ENCODE measurements around the gene C10orf67. TPM values are rescaled to one million over a fixed set of nuclear protein-coding genes. Genes with fewer than 3 reads are reported as not detected.

C10orf67 gene
- total RNA-seq, 1 experiment from 2014 or later: 0.45 TPM

DNA sequence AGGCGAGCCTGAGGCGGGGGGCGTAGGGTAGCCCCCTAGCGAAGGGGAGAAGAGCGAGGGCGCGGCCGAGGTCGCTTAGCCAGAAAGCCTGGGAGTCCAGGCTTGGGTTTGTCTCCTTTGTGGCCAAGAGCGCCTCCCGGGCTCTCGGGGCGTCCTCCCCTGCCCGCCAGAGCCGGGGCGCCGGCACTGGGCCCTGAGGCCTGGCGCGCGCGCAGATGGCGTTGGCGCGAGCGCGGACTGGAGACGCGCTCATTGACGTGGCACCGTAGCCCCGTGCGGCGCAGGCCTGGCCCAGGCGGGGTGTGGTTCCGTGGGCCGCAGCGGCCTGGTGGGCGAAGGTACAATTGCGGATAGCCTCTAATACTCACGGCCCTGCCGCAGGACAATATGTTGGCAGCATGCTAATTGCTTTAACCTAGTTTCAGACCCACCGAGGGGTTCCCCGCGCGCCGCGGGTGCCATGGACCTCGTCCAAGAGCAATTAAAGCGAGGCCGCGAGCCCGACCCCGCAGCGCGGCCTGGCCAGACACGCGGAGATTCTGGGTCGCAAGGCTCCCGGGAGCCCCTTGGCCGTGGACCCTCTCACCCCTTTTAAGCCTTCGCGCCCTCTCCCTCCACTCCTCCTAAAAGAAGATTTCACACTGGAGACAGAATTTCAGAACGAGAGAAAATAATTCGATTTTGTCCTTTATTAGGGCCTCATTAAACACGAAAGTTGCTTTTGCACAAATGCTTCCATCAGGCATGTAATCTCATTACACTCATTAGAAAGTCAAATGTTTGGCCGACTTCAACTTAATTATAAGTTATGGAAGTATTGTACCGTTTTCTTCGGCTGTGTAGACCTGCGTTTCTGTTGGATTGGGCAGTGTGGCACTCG is 149.4 kb downstream of the C10orf67 start:
- no peak overlapping the region for H3K27ac Mint-ChIP-seq (ENCODE audit: unreplicated experiment)
- BruUV-seq (replicated peaks): no TSS peak
- no peaks in the 10 kb centered on the region for H3K36me3 Mint-ChIP-seq (ENCODE audit: insufficient read depth, unreplicated experiment)
- H3K9me3 Mint-ChIP-seq (ENCODE audit: low read depth, unreplicated experiment): no peaks in the 10 kb centered on the region
- no peak overlapping the region for H3K4me3 Mint-ChIP-seq (ENCODE audit: low read depth, unreplicated experiment)
- CTCF ChIA-PET: no interaction called here
- H3K27me3 Mint-ChIP-seq (ENCODE audit: unreplicated experiment): peaks cover 73% of the 10 kb centered on the region
- H3K4me1 Mint-ChIP-seq (ENCODE audit: low read depth, unreplicated experiment): no peaks in the 10 kb centered on the region
- intact Hi-C loops (cut with micrococcal nuclease; ENCODE audit: unreplicated experiment): no loop called here
- TF ChIP-seq, protein P1, sequence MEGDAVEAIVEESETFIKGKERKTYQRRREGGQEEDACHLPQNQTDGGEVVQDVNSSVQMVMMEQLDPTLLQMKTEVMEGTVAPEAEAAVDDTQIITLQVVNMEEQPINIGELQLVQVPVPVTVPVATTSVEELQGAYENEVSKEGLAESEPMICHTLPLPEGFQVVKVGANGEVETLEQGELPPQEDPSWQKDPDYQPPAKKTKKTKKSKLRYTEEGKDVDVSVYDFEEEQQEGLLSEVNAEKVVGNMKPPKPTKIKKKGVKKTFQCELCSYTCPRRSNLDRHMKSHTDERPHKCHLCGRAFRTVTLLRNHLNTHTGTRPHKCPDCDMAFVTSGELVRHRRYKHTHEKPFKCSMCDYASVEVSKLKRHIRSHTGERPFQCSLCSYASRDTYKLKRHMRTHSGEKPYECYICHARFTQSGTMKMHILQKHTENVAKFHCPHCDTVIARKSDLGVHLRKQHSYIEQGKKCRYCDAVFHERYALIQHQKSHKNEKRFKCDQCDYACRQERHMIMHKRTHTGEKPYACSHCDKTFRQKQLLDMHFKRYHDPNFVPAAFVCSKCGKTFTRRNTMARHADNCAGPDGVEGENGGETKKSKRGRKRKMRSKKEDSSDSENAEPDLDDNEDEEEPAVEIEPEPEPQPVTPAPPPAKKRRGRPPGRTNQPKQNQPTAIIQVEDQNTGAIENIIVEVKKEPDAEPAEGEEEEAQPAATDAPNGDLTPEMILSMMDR (IDR thresholded peaks at IDR 0.05; ENCODE audit: unreplicated experiment): no peak
- DNase-seq: no peak

DNA sequence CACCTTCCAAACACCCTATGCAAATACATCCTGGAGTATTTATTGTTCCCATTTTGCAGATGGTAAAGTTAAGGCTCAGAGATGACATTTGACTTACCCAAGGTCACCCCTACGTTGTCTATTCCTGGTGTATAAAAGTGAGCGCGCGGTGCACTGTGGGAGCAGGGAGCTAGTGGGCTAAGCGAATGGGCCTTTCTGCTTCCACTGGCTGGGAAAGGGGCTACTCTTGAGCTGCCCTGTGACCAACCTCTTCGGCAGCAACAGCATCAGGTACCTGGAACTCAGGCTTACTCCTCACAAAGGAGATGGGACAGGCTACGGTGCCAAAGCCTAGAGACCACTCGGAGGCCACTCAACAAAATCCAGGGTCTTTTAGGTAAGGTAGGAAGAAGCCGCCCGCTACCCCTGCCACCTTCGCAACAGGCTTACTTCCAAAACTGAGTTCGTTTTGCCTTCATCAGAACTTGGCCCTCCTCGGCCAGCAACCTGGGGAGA is 150.1 kb downstream of the C10orf67 start:
- Mint-ChIP-seq H3K36me3 (ENCODE audit: insufficient read depth, unreplicated experiment) (no peaks in the 10 kb centered on the region), H3K27ac (ENCODE audit: unreplicated experiment) (no peak overlapping the region), H3K4me3 (ENCODE audit: low read depth, unreplicated experiment) (no peak overlapping the region), H3K27me3 (ENCODE audit: unreplicated experiment) (peaks cover 73% of the 10 kb centered on the region), H3K4me1 (ENCODE audit: low read depth, unreplicated experiment) (no peaks in the 10 kb centered on the region), H3K9me3 (ENCODE audit: low read depth, unreplicated experiment) (no peaks in the 10 kb centered on the region)
- intact Hi-C loops (cut with micrococcal nuclease; ENCODE audit: unreplicated experiment): no loop called here
- DNase-seq: no peak
- CTCF ChIA-PET: no interaction called here
- no TSS peak for BruUV-seq (replicated peaks)
- TF ChIP-seq, protein P1 (IDR thresholded peaks at IDR 0.05; ENCODE audit: unreplicated experiment): no peak

DNA sequence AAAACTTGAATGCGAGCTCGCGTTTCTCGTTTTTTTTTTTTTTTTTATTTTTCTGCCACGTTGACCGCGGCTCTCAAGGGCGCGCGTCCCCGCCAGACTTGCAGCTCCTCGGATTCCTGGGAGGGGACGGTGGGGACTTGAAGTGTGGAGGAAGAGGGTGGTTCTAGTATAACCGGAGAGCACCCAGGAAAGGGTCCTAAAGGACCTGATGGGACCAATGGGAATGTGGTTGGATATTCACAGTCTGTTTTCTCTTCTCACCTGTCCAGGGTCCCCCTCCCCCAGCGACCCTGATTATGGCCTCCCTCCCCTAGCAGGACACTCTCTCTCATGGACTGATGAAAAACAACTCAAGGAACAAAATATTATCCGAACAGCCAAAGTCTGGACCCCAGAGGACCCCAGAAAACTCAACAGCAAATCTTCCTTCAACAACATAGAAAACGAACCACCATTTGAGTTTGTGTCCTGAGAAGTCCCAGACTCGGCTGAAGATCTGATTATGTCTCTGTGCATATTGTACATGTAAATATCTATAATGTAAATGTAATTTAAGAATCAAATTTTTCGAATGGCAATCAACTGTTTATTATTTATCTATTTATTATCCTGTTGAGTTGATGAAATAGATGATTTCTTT is 151.0 kb downstream of the C10orf67 start:
- DNase-seq: no peak
- CTCF ChIA-PET: interaction anchor here (0.7 kb wide), 1 partner anchor 263 kb away, joined by 5 read pairs; no protein-coding TSS in a partner anchor
- BruUV-seq (replicated peaks): no TSS peak
- H3K27ac Mint-ChIP-seq (ENCODE audit: unreplicated experiment): no peak overlapping the region
- TF ChIP-seq, protein P1 (IDR thresholded peaks at IDR 0.05; ENCODE audit: unreplicated experiment): no peak
- H3K4me1 Mint-ChIP-seq (ENCODE audit: low read depth, unreplicated experiment): no peaks in the 10 kb centered on the region
- no peaks in the 10 kb centered on the region for H3K9me3 Mint-ChIP-seq (ENCODE audit: low read depth, unreplicated experiment)
- H3K4me3 Mint-ChIP-seq (ENCODE audit: low read depth, unreplicated experiment): no peak overlapping the region
- intact Hi-C loops (cut with micrococcal nuclease; ENCODE audit: unreplicated experiment): no loop called here
- no peaks in the 10 kb centered on the region for H3K36me3 Mint-ChIP-seq (ENCODE audit: insufficient read depth, unreplicated experiment)
- peaks cover 63% of the 10 kb centered on the region for H3K27me3 Mint-ChIP-seq (ENCODE audit: unreplicated experiment)

DNA sequence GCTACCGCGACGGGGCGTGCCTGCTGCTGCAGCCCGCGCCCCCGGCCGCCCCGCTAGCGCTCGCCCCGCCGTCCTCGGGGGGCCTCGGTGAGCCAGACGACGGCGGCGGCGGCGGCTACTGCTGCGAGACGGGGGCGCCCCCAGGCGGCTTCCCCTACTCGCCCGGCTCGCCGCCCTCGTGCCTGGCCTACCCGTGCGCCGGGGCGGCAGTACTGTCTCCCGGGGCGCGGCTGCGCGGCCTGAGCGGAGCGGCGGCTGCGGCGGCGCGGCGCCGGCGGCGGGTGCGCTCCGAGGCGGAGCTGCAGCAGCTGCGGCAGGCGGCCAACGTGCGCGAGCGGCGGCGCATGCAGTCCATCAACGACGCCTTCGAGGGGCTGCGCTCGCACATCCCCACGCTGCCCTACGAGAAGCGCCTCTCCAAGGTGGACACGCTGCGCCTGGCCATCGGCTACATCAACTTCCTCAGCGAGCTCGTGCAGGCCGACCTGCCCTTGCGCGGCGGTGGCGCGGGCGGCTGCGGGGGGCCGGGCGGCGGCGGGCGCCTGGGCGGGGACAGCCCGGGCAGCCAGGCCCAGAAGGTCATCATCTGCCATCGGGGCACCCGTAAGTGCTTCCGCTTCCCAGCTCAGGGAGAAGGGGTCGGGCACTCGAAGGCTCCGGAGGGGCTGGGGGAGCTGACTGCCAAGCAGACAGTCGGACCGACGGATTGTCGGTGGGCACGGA is 151.7 kb downstream of the C10orf67 start:
- CTCF ChIA-PET: interaction anchor here (0.5 to 0.7 kb wide), 2 partner anchors 99 to 262 kb away, joined by 3 to 5 read pairs; no protein-coding TSS in a partner anchor
- no peaks in the 10 kb centered on the region for H3K9me3 Mint-ChIP-seq (ENCODE audit: low read depth, unreplicated experiment)
- no peaks in the 10 kb centered on the region for H3K4me1 Mint-ChIP-seq (ENCODE audit: low read depth, unreplicated experiment)
- H3K4me3 Mint-ChIP-seq (ENCODE audit: low read depth, unreplicated experiment): no peak overlapping the region
- intact Hi-C loops (cut with micrococcal nuclease; ENCODE audit: unreplicated experiment): no loop called here
- TF ChIP-seq, protein P1 (IDR thresholded peaks at IDR 0.05; ENCODE audit: unreplicated experiment): no peak
- BruUV-seq (replicated peaks): no TSS peak
- no peak for DNase-seq
- H3K27me3 Mint-ChIP-seq (ENCODE audit: unreplicated experiment): peaks cover 56% of the 10 kb centered on the region
- no peak overlapping the region for H3K27ac Mint-ChIP-seq (ENCODE audit: unreplicated experiment)
- H3K36me3 Mint-ChIP-seq (ENCODE audit: insufficient read depth, unreplicated experiment): no peaks in the 10 kb centered on the region

All from Calu3 (cell line).